HT1080 (cell line): Measurements from ENCODE around the gene RGS9BP. TPM values are rescaled to one million over a fixed set of nuclear protein-coding genes. Genes with fewer than 3 reads are reported as not detected.
"Not testable (repeated sequence)": the region's sequence is repeated elsewhere in the genome, so short reads cannot be mapped to it uniquely, and the experiment has no call there.

ENCODE experiments used
- DNase-seq: peaks from one replicate; pipeline ENCODE4 v3.0.0-alpha.2; 2015; ENCODE audit warnings: low read depth
- total RNA-seq: library from RNA; depleted of rRNA; stranded (reverse); fragments of >200 nt; shearing (Covaris generic); gene quantifications from 2 replicates; pipeline ENCODE4 v1.2.3, GENCODE V29; 2014

The RGS9BP gene
- total RNA-seq, 1 experiment from 2014 or later, result 2.2 TPM

GRCh38 chr19:32671883-32672593 is 3.6 kb upstream of the RGS9BP start:
- DNase-seq, result no peak

DNA sequence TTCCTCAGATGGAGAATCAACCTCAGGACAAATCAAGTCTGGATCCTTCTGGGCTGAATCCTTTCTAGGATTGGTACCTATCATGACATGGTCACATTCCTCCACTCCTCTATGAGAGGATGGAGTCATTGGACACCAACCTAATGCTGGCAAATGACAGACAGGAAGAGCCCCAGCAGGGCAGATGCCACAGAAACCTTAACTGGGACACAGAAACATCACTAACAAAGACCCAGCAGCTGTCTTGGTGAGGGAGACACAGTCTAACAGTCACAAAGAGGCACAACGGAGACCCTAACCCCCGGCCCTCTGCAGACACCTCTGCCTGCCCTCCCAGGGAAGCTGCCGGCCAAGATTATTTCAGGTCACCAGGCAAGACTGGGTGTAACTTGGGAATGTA is 2.8 kb upstream of the RGS9BP start:
- DNase-seq, result no peak

DNA sequence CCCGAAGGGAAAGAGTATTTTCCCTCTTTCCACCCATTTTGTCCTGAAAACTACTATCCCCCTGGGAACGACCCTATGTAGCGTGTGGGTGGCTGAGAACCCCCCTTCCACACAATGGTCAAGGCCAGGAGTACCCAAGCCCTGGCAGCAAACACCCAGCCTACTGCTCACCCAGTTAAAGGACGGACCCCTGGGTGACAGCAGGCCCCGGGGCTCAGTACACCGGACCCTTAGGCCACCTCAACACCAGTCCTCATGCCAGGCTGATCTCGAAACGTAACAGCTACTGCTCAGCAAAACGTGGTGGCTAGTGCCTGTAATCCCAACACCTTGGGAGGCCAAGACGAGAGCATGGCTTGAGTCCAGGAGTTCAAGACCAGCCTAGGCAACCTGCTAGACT is 2.1 kb upstream of the RGS9BP start:
- no peak for DNase-seq

DNA sequence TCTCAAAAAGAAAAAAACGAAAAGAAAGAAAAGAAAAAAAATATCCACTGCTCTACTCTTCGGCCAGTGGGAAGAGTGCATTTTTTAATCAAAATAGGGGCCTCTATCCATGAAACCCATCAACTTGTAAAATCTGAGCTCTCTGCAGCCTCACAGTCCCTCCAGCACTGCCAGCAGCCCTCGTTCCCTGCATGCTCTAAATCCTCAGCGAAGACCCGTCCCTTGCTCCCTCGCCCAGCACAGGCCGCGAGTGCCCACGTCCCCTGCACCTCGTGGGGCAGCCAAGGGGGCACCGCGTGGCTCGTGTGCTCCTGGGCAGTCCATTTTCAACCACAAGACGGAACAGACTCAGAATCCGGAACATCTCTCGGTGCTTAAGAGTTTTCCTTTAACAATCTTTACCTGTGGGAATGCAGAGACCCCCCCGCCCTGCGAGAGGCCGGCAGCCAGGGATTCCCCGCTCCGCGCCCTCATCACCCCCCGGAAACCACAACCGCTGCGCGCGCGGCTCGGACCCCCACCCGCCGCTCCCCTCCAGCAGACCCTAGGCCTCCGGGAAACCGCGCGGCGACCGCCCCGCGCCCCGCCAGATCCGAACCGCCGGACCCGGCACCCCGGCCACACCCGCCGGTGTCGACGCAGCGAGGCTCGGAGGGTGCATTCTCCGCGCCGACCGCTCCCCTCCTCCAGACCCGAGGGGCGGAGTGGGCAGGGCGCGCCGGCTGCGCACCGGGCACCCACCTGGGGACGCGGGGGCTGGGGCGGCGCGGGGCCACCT is 1.3 kb upstream of the RGS9BP start:
- DNase-seq, result no peak

DNA sequence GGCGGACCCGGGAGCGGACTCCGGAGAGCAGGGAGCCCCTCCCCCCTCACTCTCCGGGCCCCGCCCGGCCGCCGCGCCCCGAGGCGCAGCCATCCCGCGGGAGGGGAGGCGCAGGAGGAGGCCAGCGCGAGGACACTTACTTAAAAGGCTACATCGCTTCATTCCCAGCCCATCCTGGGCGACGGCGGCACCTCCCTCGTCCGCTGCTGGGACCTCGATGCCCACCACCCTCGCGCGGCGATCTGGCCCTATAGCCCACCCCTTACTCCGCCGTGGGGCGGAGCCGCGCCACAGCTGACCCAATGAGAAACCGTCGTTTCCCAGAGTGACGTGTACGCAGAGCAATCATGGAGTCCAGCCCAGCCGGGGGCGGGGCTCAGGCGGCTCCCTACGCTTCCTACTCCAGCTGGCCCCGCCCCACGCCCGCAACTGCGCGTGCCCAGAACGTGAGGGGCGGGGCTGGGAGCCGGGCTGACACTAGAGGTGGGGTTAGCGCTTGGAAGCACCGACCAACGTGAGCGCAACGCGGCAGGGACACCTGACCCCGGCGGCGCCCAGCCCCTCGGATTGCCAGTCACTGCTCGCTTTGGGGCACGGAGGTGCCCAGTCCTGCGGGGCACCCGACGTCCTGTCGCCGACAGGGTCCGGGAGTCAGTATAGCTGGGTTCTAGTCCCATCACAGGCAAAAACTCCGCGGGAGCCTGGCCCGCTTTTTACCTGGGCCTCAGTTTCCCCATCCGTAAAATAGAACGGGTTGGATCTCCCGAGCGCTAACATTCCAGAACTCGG is 523 bp upstream of the RGS9BP start, which contains the start of gene ANKRD27:
Gene ANKRD27 (minus strand): TSS at position 250 of the 789 bp plus-strand sequence. CDS start 16,165 bp downstream, outside the sequence.
- DNase-seq, result peak; percentile 97

- no peak for DNase-seq
These were observed 692 bp downstream of the RGS9BP start for GRCh38 chr19:32676186-32676894.

DNA sequence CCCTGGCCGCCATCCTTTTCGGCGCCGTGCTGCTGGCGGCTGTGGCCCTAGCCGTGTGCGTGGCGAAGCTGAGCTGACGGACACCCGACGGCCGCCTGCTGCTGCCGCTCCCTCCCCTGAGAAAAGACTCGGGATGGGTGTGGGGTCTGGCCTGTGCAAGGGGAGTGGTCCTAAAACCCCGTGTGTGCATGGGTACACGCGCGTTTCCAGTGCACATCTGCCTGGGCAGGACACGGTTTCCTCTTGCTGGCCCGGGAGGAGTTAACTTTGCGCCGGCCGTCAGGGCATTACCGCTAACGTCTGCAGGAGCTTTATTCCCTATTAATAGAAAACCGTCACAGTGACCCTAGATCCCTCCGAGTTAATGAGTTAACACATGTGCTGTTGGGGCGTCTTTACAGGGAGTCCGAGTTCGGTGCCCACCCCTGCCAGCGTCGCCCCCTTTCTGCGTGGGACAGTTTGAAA is 1.3 kb downstream of the RGS9BP start:
- DNase-seq, result no peak

DNA sequence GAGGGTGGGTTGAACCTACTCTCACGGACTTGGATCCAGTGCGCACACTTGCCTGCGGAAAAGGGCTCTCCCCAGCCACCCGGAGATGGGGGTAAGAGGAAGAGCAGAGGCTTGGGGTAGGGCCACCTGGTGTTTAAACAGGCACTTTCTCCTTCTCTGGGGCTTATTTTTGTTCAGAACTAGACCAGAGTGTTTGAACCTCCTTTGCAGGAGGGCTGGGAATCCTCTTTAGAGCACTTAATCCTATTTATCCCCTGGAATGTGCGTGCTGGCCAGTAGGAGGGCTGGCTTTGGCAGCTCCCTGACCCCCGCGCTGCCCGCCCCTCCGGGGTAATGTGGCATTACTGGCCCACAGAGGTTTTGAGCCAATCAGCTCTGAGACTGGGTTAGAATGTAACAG is 2.0 kb downstream of the RGS9BP start:
- DNase-seq, result no peak

DNA sequence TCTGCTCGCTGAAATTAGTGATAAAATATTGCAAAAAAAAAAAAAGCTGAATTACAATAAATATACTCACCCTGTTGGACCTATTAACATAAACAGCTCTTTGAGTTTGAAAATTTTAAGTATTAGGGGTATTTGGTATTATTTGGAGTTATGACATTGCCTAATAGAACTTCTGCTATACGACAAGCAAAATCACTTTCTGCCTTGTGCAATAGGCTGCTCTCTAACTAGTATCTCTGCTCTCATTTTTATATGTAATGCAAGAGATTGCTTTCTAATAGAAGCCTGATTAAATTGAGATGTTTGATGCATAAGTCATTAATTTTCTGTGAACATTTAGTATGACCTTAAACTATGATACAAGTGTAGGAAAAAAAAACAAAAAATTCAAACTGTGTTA is 5.3 kb downstream of the RGS9BP start:
- DNase-seq, result no peak

- no peak for DNase-seq
These were observed 6.7 kb downstream of the RGS9BP start for GRCh38 chr19:32682317-32682716.

- no peak for DNase-seq
These were observed 11.3 kb downstream of the RGS9BP start for GRCh38 chr19:32686847-32687475.

DNA sequence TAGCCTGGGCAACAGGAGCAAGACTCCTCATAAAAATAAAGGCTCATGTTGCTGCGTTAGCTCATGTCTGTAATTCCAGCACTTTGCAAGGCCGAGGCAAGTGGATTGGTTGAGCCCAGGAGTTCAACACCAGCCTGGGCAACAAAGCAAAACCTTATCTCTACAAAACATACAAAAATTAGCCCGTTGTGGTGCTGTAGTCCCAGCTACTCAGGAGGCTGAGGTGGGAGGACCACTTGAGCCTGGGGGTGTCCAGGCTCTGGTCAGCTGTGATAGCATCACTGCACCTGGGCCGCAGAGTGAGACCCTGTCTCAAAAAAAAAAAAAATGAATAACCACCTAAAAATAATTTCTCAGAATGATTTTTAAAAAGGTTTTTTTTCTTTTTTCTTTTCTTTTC is 12.0 kb downstream of the RGS9BP start:
- DNase-seq, result no peak

- DNase-seq, result no peak
These were observed 12.7 kb downstream of the RGS9BP start for GRCh38 chr19:32688311-32688710.

- DNase-seq, result peak; percentile 85
These were observed 15.8 kb downstream of the RGS9BP start, which contains the start of gene NUDT19 for GRCh38 chr19:32691291-32691951. TSS of gene NUDT19 (plus strand) at chr19:32691821. CDS start at chr19:32691961, 140 bp downstream.

GRCh38 chr19:32691952-32692726 is 16.5 kb downstream of the RGS9BP start:
- peak; percentile 44 for DNase-seq

DNA sequence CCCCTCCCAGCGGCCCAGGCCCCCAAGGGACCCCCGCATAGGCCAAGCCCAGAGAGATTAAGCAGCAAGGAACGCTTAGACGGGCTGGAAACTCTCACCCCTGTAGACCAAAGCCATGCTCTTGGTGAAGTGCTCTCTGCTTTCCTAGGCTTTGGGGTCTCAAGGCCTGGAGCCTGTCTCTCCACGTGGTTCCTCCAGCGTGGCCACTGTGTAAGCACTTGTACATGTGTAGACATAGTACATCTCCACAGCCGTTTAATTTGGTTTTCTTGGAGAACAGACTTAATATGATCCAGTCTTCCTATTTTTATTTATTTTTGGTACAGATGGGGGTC is 17.0 kb downstream of the RGS9BP start:
- DNase-seq, result peak; percentile 11

GRCh38 chr19:32693151-32694108 is 17.8 kb downstream of the RGS9BP start:
- peak; percentile 24 for DNase-seq

DNA sequence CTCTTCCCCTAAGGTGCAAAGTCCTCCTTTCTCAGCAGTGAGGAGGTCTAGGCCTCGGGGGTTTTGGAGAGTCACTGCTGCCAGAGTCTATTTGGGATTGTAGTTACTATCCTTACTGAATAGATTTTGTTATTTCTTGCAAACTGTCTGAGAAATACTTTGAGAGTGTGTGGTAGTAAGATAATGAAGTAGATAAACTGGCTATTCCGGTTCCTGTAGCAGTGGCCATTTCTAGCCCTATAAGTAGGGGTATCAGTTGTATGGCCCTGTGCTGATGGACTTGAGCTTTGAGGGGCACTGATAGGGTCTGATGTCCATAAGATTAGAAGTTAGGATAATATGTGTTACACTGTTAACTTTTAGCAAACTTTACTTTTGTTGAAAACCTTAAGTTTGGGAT is 18.7 kb downstream of the RGS9BP start:
- DNase-seq, result not testable (repeated sequence)
